ENCODE results near the gene COA1.
"Not testable (repeated sequence)": the region's sequence is repeated elsewhere in the genome, so short reads cannot be mapped to it uniquely, and the experiment has no call there.

The COA1 gene

DNA sequence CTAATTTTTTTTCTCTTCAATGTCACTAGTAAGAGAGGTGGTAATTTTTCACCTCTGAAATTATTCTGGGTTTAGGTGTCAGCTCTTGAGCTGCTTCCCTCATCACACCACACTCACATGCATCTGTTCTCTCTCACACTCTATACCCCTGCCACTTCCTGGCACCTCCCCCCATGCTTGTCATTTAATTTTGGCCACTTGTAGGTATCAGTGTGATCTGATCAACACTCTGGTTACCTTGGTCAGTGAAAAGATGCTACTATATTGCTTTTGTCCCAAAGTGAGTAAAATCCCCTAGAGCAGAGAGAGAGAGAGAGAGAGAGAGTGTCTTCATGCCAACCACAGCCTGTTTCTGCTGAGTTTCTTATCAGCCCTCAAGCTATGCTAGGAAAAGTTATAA, 103.9 kb downstream of the COA1 start:
- DNase-seq: no peak

DNA sequence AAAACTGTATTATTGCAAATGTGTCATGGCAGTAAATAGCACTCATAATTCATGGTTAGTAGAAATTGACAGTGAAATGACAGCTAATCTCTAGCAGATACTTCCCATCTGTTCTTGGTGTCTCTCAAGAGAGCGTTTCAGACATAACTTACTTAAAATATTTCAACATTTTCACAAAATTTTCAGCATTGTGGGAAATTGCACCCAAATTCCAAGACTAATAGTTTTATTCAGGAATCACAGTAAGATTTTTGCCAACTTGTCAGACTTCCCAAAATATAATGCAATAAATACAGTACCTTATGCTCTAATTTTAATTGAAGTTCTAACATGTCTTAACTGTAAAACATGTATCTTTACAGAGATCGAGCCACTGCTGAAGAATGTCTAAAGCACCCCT, 105.2 kb downstream of the COA1 start:
- no peak for DNase-seq

DNA sequence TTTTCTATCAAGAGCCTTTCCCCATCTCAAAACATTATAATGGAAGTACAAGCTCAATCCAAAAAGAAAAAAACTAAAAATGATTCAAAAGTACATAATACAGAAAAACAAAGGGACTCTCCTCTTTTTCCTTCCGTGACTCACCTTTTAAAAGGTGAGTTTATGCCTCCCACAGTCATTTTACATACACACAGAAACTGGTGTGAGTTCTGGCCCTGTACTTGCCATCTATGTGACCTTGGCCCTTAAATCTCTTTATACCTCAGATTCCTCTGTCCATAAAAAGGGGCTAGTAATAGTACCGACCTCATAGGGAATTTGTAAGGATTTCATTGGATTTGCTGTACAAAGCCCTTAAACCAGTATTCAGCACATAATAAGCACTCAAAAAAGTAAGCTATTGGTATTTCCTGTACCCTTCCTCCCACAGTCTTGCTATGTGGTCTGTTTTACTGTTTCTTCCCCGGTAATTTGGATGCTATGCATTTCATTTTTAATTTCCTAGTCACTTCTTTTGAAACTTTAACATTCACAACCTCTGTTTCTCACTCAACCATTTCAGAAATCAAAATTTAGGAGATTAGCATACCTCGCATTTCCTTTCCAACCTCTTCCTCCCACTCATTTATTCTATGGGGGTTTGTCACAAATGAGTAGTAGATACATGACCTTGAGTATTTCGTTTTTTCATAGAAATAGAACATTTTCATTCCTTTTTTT, 107.4 kb downstream of the COA1 start:
- no peak for DNase-seq

DNA sequence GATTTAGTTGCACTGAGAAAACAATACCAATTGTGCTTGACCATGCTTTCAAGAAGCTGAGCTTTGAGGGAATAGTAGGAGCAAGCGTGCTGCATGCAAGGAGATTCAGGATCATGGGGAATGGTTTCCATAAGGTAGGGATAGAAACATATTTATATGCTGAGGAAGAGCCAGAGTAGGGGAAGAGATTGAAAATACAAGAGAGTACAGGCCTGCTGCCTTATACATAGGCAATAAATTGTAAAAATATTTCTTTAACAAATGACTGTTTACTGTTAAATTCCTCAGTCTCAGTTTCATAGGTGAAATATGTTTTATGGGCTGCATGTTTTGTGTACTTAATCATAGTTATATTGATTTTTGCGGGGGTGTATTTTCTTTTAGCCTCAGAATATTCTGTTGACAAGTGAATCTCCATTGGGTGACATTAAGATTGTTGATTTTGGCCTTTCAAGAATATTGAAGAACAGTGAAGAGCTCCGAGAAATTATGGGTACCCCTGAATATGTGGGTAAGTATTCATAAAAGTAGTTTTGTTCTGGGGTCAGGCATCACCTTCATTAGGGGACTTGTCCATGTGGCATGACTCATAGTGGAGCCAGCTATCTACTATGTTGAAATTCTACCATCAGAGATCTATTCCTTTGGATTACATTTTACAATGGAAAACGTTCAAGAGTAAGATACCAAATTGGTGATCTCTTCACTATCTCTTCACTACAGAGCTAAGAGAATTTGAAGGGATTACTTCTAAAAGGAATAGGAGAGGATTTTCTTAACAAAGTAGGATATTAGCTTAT, 109.9 kb downstream of the COA1 start:
- DNase-seq: no peak

DNA sequence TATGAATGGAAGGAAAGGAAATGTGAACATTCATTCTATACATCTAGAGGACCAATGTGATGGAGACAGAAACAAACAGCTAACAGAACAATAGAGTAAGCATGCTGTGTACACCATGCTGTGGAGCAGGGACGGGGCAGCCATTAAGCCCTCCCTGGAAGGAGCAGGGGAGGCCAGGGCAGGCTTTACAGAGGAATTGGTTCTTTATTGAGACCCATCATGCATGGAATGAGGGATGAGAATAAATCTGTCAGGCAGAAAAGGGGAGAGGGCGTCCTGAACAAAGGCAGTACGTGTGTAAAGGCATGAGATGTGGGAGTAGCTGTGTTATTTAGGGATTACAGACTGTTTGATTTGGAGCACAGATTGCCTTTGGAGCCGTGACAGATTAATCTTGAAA, 111.2 kb downstream of the COA1 start:
- DNase-seq: no peak

DNA sequence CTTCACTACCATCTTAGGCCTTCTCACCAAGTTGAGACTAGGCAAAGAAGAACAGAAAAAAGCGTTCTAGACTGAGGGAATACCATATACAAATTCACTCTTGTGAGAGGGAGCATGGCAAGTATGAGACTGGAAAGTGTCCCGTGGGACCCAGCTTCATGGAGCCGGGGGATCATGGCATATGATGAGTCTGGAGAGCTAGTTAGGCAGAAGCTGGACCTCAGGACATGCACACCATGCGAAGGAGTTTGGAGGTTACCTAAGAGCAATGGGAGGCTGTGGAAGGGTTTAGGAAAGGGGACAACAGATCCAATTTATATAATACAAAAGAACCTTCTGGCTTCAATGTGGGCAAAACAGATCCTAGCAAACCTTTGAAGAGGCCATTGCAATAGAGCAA, 112.3 kb downstream of the COA1 start:
- no peak for DNase-seq

DNA sequence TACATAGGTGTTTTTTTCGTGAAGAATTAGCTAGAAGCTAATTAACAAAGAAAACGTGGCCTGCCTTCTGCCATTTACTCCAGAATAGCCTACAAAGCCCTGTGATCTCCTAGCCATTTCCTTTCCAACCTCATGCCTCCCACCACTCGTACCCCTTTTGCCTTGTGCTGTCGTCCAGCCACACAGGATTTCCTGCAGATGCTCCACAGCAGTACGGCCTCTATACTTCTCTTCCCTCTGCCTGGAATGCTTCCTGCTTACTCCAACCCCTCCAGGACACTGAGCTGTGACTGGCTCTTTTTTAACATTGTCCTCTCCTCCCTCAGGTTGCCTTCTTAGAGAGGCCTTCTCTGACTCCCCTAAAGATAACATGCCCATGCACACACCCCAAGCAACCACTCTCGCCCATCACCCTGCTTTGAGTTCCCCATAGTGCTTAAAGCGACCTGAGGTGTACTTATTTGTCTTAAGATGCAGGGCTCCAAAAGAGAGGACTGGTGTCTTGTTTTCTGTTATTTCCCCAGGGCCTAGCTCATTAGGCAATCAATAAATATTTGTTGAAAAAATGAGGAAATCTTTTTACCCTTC, 113.7 kb downstream of the COA1 start:
- no peak for DNase-seq

DNA sequence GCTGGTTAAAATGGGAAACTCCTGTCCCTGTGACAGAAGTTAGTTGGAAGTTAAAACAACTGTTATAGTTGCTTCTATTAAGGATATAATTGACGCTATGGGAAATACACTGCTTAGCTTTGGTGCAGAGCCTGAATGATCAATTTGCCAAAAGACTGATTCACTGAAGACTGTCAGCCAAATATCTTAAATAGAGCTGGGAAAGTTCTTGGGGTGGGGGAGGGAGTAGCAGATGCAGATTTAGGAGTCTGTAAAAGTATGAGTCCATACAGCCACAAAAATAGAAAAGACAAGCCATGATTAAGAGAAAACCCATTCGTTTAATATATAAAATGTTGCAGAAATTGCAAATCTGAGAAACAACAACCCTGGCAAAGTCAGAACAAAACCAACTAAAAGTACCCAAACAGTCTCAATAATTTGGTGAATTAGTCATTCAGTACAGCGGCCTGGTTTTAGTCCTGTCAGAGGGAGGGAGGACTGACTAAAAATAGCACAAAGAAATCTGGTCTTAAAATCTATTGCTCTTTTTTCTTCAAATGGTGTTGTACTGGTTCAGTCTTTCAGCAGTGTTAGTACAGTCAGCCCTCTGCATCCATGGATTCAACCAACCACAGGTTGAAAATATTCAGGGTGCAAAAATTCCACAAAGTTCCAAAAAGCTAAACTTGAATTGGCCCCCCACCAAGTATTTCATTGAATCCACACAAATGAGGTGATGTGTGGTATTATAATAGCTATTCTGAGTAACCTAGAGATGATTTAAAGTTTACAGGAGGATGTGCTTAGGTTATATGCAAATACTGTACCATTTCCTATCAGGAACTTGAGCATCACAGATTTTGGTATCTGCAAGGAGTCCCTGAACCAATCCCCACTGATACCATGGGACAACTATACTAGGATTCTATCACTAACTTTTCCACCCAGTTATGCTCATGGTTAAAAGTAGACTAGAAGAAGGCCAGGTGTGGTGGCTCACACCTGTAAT, 116.4 kb downstream of the COA1 start:
- DNase-seq: peak in 1 of 2 experiments; percentile 60

DNA sequence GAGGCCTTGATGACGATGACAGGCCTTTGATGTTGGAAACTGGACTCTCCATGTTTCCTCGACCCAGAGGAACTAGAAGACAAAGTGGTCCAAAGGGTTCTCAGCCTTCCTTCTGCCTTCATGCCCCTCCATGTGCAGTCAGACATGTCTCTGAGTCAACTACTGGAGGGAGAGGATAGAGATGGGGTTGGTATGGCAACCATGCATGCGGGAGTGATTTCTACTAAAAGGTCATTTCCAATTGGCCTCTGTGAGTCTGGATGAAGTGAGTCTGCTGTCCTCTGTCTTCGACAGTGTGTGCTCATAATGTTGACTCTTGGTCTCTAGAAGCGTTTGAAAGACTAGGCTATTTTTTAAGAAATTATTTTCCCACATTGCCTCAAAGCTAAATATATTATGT, 117.2 kb downstream of the COA1 start:
- DNase-seq: no peak

DNA sequence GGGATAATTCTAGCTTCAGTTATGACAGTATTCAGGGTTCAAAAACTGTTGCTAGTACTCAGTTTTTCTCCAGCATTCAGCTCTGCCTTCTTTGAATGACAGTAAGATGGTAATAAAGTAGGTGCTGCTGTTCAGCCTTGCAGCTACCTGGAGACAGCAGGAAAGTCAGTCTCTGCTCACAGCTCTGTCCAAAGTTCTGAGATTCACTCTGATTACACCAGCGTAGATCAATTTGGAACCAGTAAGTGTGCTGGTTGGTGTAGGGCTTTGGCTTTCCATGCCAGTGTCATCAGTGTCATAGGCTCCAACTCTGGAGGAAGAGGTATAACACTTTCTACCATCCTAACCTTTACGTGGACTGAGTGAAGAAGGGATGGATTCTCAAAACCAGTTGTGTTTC, 120.2 kb downstream of the COA1 start:
- DNase-seq: no peak

DNA sequence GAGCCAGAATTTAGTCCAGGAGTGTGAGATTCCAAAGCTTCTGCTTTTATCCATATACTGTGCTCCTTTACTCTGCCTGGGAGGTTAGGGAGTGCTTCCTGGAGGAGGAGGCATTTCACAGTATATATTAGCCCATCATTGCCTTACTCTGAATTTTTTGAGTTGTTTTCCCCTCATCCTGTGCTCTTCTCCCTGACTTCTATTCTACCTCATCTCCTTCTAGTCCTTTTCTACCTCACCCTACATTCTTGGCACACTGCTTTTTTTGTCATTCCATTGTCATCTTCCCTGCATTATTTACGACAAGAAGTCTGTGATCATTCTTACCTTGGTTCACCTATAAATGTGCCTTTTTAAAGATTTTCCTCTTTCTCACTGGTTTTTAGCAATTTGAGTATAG, 125.1 kb downstream of the COA1 start:
- no peak for DNase-seq

DNA sequence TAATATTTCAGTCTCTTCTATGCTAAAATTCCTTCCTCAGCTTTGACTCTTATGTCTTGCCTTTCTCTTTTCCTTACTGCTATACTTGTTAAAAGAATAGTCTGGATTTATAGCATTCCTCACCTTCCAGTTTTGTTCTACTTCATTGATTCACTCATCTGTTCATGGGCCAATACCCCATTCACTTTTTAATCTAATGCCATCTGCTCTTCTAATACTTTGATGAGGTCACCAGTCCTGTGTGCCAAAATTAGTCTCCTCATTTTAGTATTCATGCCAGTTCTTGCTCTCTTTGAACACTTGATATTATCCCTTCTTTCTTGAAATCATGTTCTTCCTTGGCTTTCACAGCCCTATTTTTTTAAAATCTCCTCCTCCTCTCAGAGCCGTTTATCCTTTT, 127.1 kb downstream of the COA1 start:
- peak; percentile 93 to 94 for DNase-seq

DNA sequence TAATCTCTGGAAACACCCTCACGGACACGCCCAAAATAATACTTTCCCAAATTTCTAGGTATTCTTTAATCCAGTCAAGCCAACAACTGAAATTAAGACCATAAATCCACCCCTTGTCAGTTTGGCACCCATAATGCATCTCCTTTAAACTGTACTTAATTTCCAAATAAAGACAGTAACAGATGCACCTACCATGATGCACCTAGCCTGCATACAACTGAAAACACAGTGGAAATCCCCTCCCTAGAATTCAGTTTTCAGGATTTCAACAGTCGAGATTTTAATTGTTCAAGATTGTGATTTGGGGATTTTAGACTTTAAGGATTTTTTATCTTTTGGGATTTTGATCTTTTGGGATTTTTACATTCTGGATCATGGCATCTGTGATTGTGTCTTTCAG, 129.3 kb downstream of the COA1 start:
- DNase-seq: no peak

DNA sequence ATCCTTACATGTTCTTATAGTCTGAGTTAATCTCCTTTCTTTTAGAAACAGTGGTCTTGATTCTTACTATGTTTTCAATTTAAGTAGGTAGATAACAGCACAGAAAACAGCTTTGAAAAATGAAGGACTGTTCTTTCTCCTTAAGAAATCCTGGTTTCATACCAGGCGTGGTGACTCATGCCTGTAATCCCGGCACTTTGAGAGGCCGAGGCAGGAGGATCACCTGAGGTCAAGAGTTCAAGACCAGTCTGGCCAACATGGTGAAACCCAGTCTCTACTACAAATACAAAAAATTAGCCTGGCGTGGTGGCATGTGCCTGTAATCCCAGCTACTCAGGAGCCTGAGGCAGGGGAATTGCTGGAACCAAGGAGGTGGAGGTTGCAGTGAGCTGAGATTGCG, 132.9 kb downstream of the COA1 start:
- DNase-seq: not testable (repeated sequence)

DNA sequence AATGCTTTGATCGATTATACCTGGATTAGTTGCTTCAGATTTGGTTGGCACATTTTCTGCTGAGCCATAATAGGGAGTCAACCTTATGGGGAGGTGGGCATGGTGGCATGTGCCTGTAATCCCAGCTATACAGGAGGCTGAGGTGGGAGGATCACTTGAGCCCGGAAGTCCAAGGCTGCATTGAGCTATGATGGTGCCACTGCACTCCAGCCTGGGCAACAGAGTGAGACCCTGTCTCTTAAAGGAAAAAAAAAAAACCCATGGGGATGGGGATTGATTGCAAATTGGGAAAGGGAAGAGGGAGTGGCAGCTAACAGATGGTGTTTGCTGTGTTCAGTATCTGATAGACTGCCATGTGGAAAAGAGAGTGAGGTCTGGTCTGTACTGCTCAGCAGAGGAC, 135.3 kb downstream of the COA1 start:
- DNase-seq: peak in 1 of 2 experiments; percentile 58

DNA sequence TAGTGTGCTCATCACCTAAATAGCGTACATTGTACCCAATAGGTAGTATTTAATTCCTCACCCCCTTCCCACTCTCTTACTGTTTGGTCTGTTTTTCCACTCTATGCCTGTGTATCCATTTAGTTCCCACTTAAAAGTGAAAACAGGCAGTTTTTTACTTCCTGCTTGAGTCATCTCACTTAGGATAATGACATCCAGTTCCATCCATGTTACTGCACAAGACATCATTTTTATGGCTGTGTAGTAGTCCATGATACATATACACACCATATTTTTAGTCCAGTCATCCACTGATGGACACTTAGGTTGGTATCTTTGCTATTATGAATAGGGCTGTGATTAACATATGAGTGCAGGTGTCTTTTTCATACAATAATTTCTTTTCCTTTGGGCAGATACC, 136.3 kb downstream of the COA1 start:
- DNase-seq: no peak

DNA sequence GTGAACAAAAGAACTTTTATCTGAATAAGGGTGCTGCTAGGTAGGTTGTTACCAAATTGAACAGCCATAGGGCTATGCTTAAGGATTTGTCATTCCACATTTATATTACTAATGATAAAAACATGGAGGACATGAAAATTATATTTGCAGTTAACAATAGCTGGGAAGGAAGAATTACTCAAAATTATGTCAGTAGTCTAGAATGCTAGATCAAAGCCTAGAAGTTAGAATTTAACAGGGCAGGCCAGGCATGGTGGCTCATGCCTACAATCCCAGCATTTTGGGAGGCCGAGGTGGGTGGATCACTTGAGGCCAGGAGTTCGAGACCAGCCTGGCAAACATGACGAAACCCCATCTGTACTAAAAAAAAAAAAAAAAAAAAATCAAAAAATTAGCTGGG, 137.0 kb downstream of the COA1 start:
- no peak for DNase-seq

DNA sequence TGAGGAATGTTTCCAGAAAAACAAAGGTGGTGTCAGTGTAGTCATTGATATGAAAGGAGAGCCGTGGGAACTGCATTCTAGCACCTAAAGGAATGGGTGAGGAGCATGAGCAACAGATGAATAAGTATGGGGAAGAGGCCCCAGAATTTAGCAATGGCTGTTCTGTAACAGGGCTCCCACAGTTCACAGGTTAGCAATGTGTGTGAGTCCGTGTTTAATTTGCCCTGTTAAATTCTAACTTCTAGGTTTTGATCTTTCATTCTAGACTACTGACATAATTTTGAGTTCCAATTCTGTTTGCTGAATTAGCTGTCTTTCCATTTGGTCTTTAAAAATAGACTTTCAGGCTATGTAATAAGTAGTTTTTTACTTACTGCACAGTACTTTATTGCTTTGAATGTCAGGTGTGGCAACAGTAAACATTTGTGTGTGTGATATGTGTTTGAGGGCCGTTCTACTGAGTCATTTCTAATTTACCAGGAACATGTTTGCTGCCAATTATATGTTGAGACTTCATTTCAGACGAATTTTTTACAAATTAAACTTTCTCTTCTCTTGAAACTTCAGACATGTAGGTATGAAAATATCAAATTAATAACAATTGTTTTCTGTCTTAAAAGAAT, 137.7 kb downstream of the COA1 start:
- no peak for DNase-seq

DNA sequence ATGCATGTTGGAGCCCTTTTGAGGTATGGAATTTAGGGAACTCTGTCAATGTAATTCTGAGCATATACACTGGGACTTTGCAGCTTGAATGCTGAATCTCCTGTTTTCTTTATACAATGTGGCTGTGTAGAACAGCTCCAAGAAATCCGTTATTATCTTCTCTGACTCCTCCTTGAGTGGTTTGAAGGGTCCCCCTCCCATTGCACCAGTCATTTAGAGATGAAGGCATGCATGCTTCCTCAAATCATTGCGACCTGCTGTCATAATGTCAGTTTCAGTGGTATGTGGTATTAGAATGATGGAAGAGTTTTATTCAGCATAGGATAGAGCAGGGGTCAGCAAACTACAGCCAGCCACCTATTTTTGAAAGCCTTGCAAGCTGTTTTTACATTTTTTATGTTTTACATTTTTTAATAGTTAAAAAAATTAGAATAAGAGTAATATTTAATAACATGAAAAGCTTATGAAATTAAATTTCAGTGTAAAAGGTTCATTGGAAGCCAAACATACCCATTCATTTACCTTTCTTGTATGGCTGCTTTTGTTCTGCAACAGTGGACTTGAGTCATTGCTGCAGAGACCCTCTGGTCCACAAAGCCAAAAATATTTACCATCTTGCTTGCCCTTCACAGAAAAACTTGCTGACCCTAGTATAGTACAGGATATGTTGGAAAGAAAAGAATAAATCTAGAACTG, 138.3 kb downstream of the COA1 start:
- DNase-seq: no peak

DNA sequence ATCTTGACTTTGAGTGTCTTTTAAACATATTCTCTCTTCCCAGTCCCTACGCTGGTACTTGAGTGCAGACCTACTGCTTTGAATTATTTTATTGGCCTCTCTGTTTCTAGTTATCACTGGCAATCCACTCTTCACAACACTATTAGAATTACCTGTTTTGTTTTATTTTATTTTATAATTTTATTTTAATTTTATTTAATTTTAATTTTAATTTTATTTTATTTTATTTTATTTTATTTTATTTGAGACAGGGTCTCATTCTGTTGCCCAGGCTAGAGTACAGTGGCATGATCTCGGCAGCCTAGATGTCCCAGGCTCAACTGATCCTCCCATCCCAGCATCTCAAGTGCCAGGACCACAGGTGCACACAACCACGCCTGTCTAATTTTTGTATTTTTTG, 139.6 kb downstream of the COA1 start:
- DNase-seq: no peak
